Thymus (tissue), 11 donors: Measurements from ENCODE around the gene ANKRD44. TPM values are rescaled to one million over a fixed set of nuclear protein-coding genes. Genes with fewer than 3 reads are reported as not detected.

Source experiments
- DNase-seq, 9 donors: peaks; one replicate each; pipeline ENCODE4 v3.0.0-alpha.2; 2013; ENCODE audit warnings: low spot score in 9 of 9, low read depth in 6 of 9, missing footprints in 1 of 9
- H3K27ac ChIP-seq, 2 donors: one replicate each; pipeline ENCODE4 v1.5.1; 2013; ENCODE audit warnings: control low read depth in 1 of 2, low read depth in 1 of 2, low read length in 1 of 2, mild to moderate bottlenecking in 1 of 2, moderate library complexity in 1 of 2
- H3K27me3 ChIP-seq, 2 donors: one replicate each; pipeline ENCODE4 v1.5.1; 2013; ENCODE audit warnings: low read length in 1 of 2; ENCODE audit not compliant: control insufficient read depth in 2 of 2, insufficient read depth in 1 of 2
- H3K36me3 ChIP-seq, 2 donors: one replicate each; pipeline ENCODE4 v1.5.1; 2013; ENCODE audit warnings: low read length in 1 of 2, mild to moderate bottlenecking in 1 of 2, moderate library complexity in 1 of 2; ENCODE audit not compliant: control insufficient read depth in 2 of 2, insufficient read depth in 2 of 2
- H3K4me1 ChIP-seq, 2 donors: one replicate each; pipeline ENCODE4 v1.5.1; 2013; ENCODE audit warnings: low read length in 2 of 2; ENCODE audit not compliant: control insufficient read depth in 2 of 2, insufficient read depth in 2 of 2
- H3K4me3 ChIP-seq, 2 donors: one replicate each; pipeline ENCODE4 v1.5.1; 2013; ENCODE audit warnings: low read length in 2 of 2, control low read depth in 1 of 2, mild to moderate bottlenecking in 1 of 2
- H3K9me3 ChIP-seq, 2 donors: one replicate each; pipeline ENCODE4 v1.5.1; 2013; ENCODE audit warnings: low read length in 1 of 2, mild to moderate bottlenecking in 1 of 2; ENCODE audit not compliant: control insufficient read depth in 2 of 2, insufficient read depth in 1 of 2
- WGBS: extraction: QIAGEN DNeasy Blood & Tissue Kit; methylation state at CpG from one replicate; pipeline ENCODE4 v1.1.7; 2013; 5-methylcytosine and 5-hydroxymethylcytosine counted together
- polyA plus RNA-seq: library from polyadenylated mRNA; stranded (reverse); fragments of 200-250 nt; gene quantifications from one replicate; pipeline ENCODE4 v1.2.3, GENCODE V29; 2013
- total RNA-seq: library from RNA; stranded (reverse); fragments of 120-200 nt; gene quantifications from one replicate; pipeline ENCODE4 v1.2.4, GENCODE V29; 2013
- donor health status: healthy.

The ANKRD44 gene
- total and polyA plus RNA-seq, 2 donors = 25.2 to 72.9 TPM

DNA sequence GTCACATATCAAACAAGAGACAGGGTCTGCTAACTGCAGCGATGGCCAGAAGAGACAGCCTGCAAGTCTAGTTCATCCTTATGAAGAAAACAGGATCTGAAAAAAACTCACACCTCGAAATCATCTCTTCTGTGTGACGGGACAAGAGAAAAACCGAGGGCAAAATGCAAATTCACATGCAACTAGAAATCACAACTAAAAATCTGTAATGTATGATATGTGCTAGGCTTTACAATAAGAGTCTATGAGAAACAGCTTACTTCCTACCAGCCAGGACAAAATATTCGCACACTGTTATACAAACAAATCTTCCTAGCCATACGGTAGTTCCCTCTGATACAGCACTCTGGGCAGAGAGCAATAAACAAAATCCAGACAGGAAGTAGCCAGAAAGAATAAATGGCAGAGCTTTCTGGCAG is 48.8 kb downstream of the ANKRD44 start:
- WGBS = 55% methylated on average over 6 of the region's 6 CpGs
- peak overlapping the region; percentile 16 to 77 for H3K27ac ChIP-seq
- H3K4me1 ChIP-seq = peaks cover 10 to 42% of the 10 kb centered on the region in 2 donors
- peaks cover 0 to 3% of the 10 kb centered on the region in 2 donors for H3K36me3 ChIP-seq
- no peaks in the 10 kb centered on the region for H3K27me3 ChIP-seq
- no peak overlapping the region for H3K4me3 ChIP-seq
- no peak for DNase-seq
- no peaks in the 10 kb centered on the region for H3K9me3 ChIP-seq

DNA sequence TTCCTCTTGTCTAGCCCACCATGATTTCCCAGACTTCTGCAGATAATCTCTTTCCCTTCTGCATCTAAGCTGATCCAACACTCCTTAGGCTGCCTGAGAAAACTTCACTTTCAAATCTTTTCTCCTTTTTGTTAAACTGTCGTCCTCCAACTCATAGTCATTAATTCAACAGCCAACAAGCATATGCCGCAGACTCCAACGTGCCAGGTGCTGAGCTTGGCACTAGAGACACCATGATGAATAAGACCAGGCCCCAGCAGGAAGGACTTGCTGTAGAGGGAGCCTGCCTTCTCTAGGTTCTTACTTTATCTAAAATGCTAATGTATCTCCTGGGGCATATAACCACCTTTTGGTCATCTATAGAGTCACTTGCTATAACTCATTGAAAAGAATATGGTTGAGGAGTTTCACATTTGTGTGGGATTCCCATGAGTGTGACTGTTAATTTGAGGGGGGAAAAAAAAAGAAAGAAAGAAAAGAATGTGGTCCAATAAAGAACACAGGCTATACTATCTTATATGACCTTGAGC is 51.0 kb downstream of the ANKRD44 start:
- H3K36me3 ChIP-seq = peaks cover 0 to 3% of the 10 kb centered on the region in 2 donors
- H3K27me3 ChIP-seq = no peaks in the 10 kb centered on the region
- DNase-seq = no peak
- no peaks in the 10 kb centered on the region for H3K9me3 ChIP-seq
- WGBS = 93% methylated on average over 3 of the region's 3 CpGs
- no peak overlapping the region for H3K4me3 ChIP-seq
- H3K27ac ChIP-seq = no peak overlapping the region
- peaks cover 21 to 56% of the 10 kb centered on the region in 2 donors for H3K4me1 ChIP-seq

DNA sequence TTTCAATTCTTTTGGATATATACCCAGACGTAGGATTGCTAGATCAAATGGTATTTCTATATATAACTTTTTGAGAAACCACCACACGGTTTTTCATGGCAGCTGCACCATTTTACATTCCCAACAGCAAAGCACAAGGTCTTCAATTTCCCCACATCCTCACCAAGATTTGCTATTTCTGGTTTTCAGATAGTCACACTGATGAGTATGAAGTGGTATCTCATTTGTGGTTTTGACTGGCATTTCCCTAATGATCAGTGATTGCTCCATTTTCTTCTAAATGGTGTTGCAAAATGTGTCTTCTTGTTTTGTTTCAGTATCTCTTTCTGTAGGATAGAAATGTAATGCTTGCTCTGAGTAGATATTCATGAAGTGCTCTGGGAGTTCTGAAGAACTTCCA is 52.0 kb downstream of the ANKRD44 start:
- no peak overlapping the region for H3K4me3 ChIP-seq
- WGBS = 29% methylated on average over 2 of the region's 2 CpGs
- peaks cover 0 to 3% of the 10 kb centered on the region in 2 donors for H3K36me3 ChIP-seq
- peaks cover 21 to 60% of the 10 kb centered on the region in 2 donors for H3K4me1 ChIP-seq
- no peak for DNase-seq
- H3K27me3 ChIP-seq = no peaks in the 10 kb centered on the region
- peak overlapping the region in 1 of 2 donors; percentile 49 for H3K27ac ChIP-seq
- H3K9me3 ChIP-seq = no peaks in the 10 kb centered on the region

DNA sequence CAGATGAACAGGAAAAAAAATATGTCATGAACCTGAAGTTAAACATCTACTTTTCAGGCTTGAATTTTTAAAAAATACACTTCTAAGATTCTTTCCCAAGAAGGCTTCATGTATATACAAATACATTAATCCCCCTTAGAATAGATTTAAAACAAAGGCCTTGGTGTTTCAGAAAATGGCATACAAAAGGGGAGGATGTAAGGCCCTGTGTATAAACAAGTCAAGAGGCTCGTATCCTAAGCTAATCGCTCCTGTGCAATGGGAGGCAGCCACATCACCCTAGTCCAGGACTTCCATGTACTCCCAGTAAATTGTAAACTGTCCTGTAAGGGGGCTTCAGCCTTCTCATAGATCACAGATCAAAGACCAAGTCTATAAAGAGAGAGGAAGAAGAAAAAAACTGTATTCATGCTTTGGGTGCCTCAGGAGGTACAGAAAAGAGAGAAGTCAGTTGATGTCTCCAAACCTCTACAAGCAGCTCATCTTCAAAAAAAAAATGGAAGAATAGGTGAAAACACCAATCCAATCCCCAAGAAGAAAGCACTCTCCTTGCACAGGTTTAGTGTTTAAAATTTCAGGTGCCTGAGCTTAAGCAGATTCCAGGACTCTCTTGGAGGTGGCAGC is 53.9 kb downstream of the ANKRD44 start:
- H3K9me3 ChIP-seq = no peaks in the 10 kb centered on the region
- peak in 5 of 9 donors; percentile 36 to 77 (median 62) for DNase-seq
- H3K36me3 ChIP-seq = no peaks in the 10 kb centered on the region
- no peaks in the 10 kb centered on the region for H3K27me3 ChIP-seq
- H3K4me3 ChIP-seq = peak overlapping the region in 1 of 2 donors; percentile 27
- H3K27ac ChIP-seq = peak overlapping the region; percentile 92 to 96
- peaks cover 18 to 43% of the 10 kb centered on the region in 2 donors for H3K4me1 ChIP-seq
- 51% methylated on average over 2 of the region's 2 CpGs for WGBS

DNA sequence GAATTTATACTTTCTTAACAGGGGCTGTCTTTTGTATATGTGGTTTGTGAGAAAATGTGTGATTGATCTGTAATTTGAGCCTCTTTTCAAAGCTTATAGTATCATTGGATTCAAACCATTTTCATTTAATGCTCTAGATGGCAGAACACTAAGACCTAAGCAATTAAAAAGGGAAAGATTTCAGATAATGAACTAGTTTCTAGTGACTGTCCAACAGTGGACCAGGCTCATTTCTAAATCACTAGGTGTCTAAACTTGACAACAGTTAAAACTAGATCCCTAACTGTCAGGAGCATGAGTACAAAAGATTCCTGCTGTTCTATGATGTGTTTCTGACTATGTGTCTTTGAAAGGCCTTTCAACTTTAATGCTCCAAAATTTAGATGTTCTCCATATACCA is 54.6 kb downstream of the ANKRD44 start:
- no peaks in the 10 kb centered on the region for H3K27me3 ChIP-seq
- H3K9me3 ChIP-seq = no peaks in the 10 kb centered on the region
- H3K27ac ChIP-seq = peak overlapping the region; percentile 6 to 96
- peak overlapping the region; percentile 28 to 29 for H3K4me3 ChIP-seq
- DNase-seq = peak in 1 of 9 donors; percentile 63
- H3K36me3 ChIP-seq = no peaks in the 10 kb centered on the region
- peaks cover 17 to 42% of the 10 kb centered on the region in 2 donors for H3K4me1 ChIP-seq

DNA sequence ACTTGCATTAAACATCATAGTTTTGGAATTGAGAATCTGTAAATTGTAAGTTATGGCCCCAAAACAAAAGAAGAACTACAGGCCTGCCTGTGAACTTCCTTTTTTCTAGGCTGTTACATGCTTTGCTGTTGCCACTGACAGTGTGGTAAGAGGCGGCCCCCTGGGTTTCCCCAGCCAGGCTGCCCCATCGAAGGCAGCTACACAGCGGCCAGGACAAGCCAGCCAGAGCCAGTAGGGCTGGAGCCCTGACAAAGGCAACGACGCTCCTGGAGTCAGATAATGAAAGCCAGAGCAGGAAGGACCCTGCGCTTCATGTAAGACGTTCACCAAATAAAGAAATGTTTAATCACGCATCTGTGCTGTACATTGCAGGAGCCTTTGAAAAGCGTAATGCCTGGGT is 55.0 kb downstream of the ANKRD44 start:
- Histone ChIP-seq H3K4me1 (peaks cover 17 to 42% of the 10 kb centered on the region in 2 donors), H3K27ac (peak overlapping the region; percentile 93 to 96), H3K27me3 (no peaks in the 10 kb centered on the region), H3K36me3 (peaks cover 0 to under 1% of the 10 kb centered on the region in 2 donors), H3K9me3 (no peaks in the 10 kb centered on the region), H3K4me3 (peak overlapping the region; percentile 28 to 29)
- DNase-seq = peak in 7 of 9 donors; percentile 42 to 77 (median 59)
- WGBS = 4% methylated on average over 9 of the region's 9 CpGs

DNA sequence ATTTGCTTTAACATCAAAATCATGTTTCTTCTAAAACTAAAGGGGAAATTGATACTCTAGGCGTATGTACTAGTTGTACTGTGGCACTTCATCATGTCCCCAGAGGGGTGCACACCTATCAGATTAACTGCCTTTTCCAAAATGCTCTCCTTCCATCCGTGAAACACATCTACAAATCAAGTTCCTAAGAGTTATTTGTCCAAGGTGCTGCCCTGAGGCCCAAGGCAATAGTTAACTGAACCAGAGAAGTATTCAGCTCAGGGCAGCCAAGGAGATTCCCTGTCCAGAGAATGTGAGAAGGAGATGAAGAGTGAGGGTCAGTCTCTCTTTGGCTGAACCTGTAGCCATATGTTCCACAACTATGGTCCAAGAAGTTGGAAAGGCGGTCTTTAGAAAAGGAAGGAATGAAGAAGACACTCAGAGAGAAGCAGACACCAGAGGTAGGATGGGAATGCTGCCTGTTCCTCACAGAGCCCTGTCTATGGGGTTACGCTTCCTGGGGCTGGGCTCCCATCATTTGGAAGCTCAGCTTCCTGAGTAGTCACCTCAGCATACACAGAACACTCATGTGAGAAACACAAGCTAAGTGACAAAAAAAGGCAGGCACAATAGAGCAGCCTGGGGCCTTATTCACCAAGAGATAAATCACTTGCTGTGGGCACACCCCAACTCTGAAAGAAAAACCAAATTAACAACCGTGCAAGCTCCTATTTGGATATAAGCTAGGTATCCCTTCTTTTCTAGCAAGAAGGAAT is 55.6 kb downstream of the ANKRD44 start:
- 73% methylated on average over 5 of the region's 5 CpGs for WGBS
- DNase-seq = peak in 2 of 9 donors; percentile 26 to 39
- H3K4me3 ChIP-seq = peak overlapping the region in 1 of 2 donors; percentile 29
- H3K27me3 ChIP-seq = no peaks in the 10 kb centered on the region
- peak overlapping the region; percentile 89 to 96 for H3K27ac ChIP-seq
- no peaks in the 10 kb centered on the region for H3K9me3 ChIP-seq
- peaks cover 0 to 5% of the 10 kb centered on the region in 2 donors for H3K36me3 ChIP-seq
- H3K4me1 ChIP-seq = peaks cover 17 to 42% of the 10 kb centered on the region in 2 donors

DNA sequence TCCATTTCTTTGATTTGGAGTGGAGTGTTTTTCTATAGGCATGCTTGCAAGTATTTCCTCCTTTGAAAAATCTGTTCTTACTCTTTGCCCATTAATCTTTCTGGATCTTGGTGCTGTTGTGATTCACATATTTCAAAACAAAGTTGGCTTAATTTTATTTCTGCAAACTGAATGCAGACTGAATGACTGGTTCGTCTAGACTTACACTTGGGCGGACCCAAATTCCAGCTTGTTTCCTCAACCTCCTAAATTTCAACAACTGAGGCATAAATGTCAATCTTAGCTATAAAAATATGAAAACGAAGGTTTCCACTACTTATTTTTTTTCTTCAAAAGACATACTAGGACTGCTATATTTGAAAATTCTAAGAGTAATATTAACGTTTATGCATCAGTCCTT is 59.0 kb downstream of the ANKRD44 start:
- Histone ChIP-seq H3K4me3 (no peak overlapping the region), H3K27ac (no peak overlapping the region), H3K4me1 (peaks cover 20 to 29% of the 10 kb centered on the region in 2 donors), H3K27me3 (no peaks in the 10 kb centered on the region), H3K36me3 (peaks cover 10 to 12% of the 10 kb centered on the region in 2 donors), H3K9me3 (no peaks in the 10 kb centered on the region)
- WGBS = 94% methylated on average over 4 of the region's 4 CpGs
- no peak for DNase-seq

DNA sequence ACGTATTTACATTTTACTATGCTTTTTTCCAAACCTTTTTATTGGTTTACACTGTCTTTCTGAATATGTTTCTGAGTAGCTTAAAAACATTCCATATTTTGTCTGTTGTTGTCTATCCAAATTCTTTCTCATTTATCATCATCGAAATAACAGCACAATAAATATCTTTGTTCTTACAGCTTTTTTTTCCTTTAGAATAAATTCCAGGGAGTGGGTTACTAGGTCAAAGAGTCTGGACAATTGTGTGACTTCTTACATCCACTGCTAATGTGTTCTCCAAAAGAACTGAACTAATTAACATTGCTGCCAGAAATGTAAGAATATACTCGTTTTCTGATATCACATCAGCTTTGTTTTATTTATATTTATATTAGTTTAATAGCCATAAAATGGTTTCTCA is 59.4 kb downstream of the ANKRD44 start:
- DNase-seq = no peak
- Histone ChIP-seq H3K36me3 (peaks cover 10 to 12% of the 10 kb centered on the region in 2 donors), H3K4me3 (no peak overlapping the region), H3K4me1 (peaks cover 23 to 28% of the 10 kb centered on the region in 2 donors), H3K9me3 (no peaks in the 10 kb centered on the region), H3K27ac (no peak overlapping the region), H3K27me3 (no peaks in the 10 kb centered on the region)
- 96% methylated on average over 3 of the region's 3 CpGs for WGBS
